NCI-H82 (cell line): ENCODE measurements around the gene CNIH3.
A peak's percentile ranks its signal among the peaks of the same experiment; 100 is the strongest.
"Not testable (repeated sequence)": the region's sequence is repeated elsewhere in the genome, so short reads cannot be mapped to it uniquely, and the experiment has no call there.

Experiments used
- DNase-seq: peaks from one replicate; lab custom pipeline; 2025; lab: John Stamatoyannopoulos, UW

Gene CNIH3

DNA sequence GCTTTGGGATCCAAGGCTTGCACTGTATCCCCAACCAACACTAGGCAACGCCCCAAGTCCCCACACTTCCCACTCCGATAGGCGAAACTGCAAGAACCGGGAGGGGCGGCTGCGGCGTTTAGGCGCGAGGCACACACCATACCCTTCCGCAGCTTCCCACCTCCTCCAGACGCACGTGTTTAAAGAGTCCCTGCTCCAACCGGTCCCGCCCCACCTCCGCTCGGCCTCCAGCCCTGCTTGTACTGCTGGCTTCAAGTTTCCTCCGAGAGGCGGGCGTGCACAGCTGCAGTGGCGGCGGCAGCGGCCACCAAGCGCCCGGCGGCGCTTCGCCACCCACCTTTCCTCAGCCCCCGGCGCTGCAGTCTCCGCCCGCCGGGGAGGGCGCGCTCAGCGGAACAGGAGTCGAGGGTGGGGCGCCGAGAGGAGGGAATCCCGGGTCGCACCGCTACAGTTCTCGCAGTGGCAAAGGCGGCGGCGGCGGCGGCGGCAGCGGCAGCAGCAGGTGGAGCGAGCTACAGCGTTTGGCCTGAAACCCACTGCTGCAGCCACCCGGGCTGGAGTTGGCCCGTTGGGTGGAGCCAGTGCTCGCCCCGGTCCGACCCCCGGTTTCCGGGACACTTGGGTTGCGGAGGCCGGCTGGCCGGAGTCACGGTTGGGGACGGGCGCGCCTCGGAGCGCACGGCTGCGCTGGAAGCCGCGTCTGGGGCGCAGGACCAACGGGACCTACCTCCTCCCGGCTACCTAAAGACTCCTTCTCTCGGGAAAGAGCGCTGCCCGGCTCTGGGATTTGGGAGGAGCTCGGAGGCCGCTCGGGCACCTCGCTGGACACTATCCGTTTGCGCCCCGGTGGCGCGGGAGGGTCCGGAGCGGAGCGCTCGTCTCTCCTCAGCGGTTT, at the start of gene CNIH3:
TSS of gene CNIH3 (plus strand) at position 457 of the 895 bp plus-strand sequence. CDS start 858 bp downstream, outside the sequence.
- peak; percentile 80 for DNase-seq

GRCh38 chr1:224566492-224566891, 49.6 kb upstream of the CNIH3 start:
- not testable (repeated sequence) for DNase-seq

- DNase-seq = no peak
Measured at GRCh38 chr1:224569276-224569675, 46.8 kb upstream of the CNIH3 start.

GRCh38 chr1:224571975-224572374, 44.1 kb upstream of the CNIH3 start:
- DNase-seq = not testable (repeated sequence)

- no peak for DNase-seq
Measured at GRCh38 chr1:224579526-224579925, 36.6 kb upstream of the CNIH3 start.

GRCh38 chr1:224580006-224580405, 36.1 kb upstream of the CNIH3 start:
- no peak for DNase-seq

DNA sequence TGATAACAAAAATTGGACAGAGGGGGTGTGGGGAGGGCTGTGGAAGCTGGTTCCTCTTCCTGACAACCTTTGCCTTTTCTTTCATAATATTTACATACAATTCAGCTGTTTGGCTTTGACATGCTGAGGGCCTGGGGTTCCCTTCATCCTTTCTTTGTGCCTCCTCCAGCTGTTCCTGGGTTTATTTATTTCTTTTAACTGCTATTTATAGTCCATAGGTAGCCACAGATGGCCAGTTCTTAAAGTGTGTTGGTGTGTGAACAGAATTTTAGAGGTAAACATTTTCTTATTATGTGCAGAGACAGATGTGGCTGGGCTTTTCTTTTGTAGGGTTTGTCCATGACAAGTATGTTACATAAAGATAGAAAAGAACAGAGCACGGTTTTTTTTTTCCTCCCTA, 34.1 kb upstream of the CNIH3 start:
- DNase-seq = no peak

DNA sequence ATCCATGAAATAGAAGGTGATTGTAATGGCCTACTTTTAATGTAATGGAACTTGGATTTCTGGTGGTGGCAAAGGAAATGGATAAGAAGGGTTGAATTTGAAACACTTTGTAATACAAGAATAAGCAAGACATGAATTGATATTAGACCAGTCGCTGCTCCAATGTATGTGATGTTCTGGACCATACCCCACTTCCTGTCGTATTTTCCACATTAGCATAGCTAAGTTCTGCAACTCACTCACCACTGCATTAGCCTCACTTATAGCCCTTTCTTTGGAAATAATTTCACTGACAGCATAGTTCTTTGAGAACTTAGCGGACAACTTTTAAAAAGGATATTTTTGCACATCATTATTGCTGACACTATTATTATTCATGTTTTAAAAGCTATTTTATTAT, 32.3 kb upstream of the CNIH3 start:
- DNase-seq = no peak

- no peak for DNase-seq
Measured at GRCh38 chr1:224585051-224585450, 31.1 kb upstream of the CNIH3 start.

DNA sequence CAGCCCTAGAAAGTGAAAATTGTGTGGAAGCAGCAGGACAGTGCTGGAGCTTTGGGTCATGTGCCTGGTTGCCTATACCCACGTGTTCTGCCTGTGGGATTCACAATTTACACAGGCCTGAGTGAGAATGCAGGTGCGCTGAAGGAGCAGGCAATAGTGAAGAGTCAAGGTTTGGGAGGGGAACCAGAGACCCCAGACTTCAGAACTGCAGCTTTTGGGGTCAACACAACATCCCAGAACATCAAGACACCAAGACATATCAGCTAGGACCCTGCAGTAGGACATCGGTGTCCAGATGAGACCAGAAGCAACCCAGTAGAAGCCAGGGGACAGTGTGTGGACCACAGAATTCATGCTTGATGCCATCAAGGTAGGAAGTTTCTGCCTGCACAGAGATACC, 29.1 kb upstream of the CNIH3 start:
- no peak for DNase-seq

GRCh38 chr1:224588515-224588914, 27.6 kb upstream of the CNIH3 start:
- no peak for DNase-seq

DNA sequence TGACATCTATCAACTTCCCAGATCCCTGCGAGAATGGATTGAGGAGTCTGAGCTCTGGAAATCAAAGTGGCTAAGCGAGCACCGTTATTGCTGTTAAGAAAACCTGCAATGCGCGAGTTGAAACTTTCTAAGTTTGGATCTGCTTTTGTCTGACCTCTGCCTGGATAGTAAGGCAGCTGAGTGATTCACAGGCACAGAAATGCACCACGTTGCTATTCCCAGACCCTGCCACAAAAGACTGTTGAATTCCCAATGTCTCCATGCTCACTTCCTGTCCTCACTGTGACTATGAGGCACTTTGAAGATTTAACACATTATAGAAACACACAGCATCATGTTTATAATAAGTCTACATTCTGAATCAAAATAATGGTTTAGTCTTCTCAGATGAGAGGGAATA, 27.1 kb upstream of the CNIH3 start:
- no peak for DNase-seq

DNA sequence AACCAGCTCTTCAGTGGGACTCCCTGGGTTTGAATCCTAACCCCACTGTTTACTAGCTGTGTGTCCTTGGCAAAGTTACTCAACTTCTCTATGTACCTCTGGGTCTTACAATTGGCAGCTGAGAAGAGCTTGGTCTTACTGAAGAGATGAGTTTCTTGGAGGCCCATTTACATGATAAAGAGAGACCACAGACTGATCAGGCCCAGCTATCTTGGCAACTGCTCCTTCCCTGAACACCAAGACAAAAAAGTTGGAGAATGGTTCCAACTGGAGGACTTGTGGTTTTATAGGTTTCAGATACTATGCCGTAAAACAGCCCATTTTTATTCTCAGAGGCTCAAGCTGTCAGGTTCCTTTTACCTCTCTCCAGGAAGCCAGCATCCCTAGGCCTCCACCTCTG, 24.8 kb upstream of the CNIH3 start:
- no peak for DNase-seq

DNA sequence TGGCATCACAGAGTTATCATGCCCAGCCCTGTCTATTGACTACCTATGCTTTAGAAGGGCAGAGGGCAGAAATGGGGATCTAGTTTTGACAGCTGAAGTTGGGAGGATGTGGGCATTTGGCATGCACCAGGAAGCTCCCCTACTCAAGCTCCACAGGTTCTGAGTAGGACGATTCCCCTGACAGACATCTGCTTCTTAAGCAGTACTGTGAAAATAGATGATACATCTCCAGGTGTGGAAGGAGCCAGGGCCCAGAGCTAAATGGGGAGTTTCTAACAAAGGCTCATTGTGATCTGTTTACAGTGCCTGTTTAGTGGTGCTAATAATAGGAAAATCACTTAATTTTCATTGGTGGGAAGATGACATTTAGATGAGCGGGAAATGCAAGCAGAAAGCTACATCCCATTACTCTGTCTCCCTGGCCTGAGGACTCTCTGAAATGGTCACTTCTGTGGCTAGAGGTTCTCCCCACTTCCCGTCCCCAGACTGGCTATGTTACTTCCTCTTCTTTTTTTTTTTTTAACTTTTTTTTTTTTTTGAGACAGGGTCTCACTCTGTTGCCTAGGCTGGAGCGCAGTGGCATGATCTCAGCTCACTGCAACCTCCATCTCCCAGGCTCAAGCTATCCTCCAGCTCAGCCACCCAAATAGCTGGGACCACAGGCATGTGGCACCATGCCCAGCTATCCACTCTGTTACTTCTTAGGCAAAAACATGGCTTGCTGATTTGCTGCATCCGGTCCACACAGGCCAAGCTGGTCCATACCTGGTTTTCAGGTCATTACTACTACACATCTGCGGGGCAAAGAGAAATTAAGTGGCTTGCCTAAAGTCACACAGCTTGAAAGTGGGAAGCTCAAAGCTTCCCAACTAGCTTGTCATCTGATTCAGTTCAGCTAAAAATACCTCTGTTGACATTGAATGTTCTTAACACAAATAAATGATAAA, 23.2 kb upstream of the CNIH3 start:
- DNase-seq = no peak

- no peak for DNase-seq
Measured at GRCh38 chr1:224594360-224594759, 21.8 kb upstream of the CNIH3 start.

- DNase-seq = no peak
Measured at GRCh38 chr1:224594851-224595250, 21.3 kb upstream of the CNIH3 start.

- no peak for DNase-seq
Measured at GRCh38 chr1:224605482-224606181, 10.5 kb upstream of the CNIH3 start.

- no peak for DNase-seq
Measured at GRCh38 chr1:224607188-224608148, 8.6 kb upstream of the CNIH3 start.

DNA sequence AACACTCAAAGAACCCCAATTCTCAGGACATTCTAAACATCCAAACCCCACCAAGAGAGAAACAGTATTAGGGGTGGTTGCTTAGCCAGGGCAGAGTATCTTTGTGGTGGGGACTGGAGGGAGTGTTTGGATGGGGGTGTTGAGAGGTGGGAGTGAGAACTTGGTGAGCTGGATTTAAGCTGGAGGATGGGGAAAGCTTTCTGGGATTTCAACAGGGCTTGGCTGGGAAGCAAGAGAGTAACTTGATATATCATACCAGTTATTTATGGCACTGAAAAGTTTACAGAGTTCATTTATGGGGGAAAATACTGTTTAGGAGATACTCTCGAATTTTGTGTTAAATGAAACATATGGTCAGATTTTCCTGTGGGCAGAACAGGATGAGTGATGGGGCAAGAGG, 6.8 kb upstream of the CNIH3 start:
- DNase-seq = no peak

DNA sequence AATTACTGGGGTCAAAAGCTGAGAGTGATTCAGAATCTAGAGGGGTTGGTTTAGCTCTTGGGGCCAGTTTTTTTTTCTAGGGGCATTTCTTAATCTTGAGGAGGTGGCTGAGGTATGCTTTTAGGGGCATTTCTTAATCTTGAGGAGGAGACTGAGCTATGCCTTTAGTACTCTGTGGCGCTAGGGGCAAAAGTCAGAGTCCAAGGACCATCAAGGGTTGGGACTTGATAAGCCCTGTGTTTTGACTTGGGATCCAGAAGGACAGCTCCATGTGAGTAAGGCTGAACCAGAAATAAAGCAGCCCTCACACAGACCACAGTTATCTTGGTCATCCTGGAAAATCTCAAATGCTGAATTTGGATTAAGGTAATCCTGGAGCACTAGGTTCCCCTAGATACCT, 3.9 kb upstream of the CNIH3 start:
- DNase-seq = no peak

DNA sequence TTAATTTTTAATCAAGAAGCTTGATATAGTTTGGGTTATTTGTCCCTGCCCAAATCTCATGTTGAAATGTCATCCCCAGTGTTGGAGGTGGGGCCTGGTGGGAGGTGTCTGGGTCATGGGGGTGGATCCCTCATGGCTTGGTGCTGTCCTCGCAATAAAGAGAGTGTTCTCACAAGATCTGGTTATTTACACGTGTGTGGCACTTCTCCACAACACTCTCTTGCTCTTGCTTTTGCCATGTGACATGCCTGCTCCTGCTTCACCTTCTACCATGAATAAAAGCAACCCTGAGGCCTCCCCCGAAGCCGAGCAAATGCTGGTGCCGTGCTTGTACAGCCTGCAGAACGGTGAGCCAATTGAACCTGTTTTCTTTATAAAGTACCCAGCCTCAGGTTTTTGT, 2.6 kb upstream of the CNIH3 start:
- DNase-seq = no peak
